HG02884 (cell line): Measurements from ENCODE around the gene USH1G.
"Not testable (repeated sequence)": the region's sequence is repeated elsewhere in the genome, so short reads cannot be mapped to it uniquely, and the experiment has no call there.

Experiments used
- ATAC-seq: cut with Tn5 transposase; IDR thresholded peaks from one replicate; pipeline ENCODE4 v1.9.1; 2021; ENCODE audit warnings: mild to moderate bottlenecking, moderate library complexity; ENCODE audit not compliant: unreplicated experiment

USH1G gene

DNA sequence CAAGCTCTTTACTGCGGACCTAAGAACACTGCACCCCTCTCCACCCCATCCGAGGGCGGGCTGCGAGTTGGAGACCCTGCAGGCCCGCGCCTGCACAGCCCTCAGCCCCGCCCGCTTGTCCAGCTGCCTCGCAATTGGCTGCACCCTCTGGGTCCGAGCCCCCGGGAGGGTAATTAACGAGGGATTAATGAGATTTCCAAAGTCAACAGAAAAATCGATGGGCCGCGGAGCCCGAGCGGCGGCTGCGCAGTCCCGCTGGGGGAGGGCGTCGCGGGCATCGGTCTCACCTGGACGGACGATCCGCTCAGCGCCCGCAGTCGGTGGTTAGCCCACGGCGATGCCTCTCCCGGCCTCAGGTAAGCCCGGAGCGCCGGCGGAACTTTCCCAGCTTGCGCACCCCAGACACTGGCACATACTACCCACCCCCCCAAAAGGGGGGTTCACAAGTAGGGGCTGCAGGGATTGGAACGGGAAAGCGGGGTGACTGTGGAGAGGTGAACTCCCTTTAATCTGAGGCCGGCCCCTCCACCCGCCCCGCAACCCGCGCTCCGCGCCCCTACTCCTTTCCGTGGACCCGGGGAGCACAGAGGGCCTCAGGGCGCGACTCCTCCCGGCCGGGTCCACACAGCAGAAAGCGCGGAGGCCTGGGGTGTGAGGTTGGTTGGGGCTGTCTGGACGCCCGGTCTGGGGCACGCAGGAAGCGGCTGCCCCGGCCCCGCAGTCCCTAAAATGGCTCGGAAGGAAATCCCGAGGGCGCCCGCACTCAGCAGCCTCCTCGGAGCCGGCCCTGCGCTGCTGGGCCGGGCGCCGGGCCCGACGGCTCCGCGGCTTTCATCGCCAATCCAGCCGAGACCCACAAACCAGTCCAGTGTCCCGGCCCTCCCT, 12.8 kb upstream of the USH1G start, which contains the start of gene OTOP3:
TSS of gene OTOP3 (plus strand) at position 314 of the 885 bp plus-strand sequence. CDS start at position 338, 24 bp downstream.
- ATAC-seq = no peak

DNA sequence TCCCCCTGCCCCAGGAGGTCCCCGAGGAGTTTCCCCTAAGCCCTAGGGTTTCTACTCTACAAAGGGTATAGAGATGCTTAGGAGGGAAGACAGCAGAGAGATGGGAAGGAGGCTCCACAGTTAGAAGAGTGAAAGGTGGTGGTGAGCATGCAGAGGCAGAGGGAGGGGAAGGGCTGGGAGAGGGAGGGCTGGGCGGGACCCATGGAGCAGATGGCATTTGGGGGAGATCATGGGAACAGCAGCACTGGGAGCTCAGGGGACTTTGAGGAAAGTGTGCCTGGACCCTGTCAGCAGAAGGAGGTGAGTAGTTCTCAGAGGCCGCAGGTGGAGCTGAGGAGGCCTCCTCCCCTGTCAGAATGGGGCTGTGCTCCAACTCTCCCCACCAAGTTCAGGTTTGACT, 12.0 kb upstream of the USH1G start:
- ATAC-seq = no peak

GRCh38 chr17:74930535-74931036, 7.5 kb upstream of the USH1G start:
- ATAC-seq = no peak

- ATAC-seq = no peak
Observed at GRCh38 chr17:74928786-74929185, 5.7 kb upstream of the USH1G start.

- ATAC-seq = no peak
Observed at GRCh38 chr17:74925242-74925641, 2.2 kb upstream of the USH1G start.

GRCh38 chr17:74924250-74924948, 1.3 kb upstream of the USH1G start, which contains the start of gene OTOP2:
TSS of gene OTOP2 (plus strand) at chr17:74924273. CDS start at chr17:74924633, 360 bp downstream.
- ATAC-seq = no peak

GRCh38 chr17:74923538-74924249, 639 bp upstream of the USH1G start:
- ATAC-seq = no peak

DNA sequence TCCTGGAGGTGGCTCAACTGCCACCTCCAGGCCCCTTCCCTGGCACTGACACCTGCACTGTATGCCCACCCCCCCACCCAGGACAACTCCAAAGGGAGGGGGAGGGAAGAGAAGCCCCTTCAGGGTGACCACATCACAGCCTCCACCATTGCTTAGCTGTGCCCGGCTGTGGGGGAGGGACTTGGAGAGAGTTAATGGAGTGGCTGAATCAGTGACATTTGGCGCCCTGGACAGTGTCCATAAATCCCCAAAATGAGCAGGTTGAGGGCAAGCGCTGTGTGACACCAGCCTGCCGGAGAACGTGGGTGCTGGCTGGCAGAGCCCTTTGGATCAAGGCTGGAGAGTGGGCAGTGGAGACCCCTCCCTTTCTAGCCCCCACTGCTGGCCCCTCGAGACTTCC, 883 bp downstream of the USH1G start:
- no peak for ATAC-seq

- no peak for ATAC-seq
Observed at GRCh38 chr17:74921769-74922168, 1.3 kb downstream of the USH1G start.

GRCh38 chr17:74921026-74921681, 1.9 kb downstream of the USH1G start:
- no peak for ATAC-seq

DNA sequence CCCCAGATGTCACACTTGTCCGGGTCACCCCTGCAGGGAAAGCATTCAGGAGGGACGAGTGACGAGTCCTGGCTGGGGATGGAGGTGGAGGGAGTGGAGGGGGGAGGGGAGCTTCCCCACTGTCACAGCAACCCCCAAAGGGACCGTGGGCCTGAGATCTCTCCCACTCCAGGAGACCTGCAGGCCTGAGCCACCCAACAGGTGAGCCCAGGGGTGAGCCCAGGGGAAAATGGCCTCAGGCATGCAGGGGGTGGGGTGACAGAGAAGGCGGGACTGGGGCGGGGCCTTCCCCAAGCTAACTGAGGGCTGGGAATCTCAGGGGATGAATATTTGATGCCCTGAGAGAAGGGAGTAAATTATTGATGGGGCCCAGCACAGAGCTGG, 2.4 kb downstream of the USH1G start:
- no peak for ATAC-seq

DNA sequence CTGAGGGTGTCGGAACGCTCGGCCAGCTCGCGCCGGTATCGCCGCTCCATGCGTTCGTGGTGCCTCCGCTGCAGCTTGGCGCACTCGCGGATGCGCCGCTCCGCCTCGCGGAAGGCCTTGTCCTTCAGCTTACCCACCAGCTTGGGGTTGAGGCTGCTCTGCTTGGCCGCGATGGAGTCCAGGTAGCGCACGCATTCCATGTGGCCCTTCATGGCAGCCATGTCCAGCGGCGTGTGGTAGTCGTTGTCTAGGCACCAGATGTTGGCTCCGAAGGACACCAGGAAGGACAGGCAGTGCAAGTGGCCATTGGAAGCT, 2.8 kb downstream of the USH1G start:
- ATAC-seq = no peak

- ATAC-seq = no peak
Observed at GRCh38 chr17:74919440-74920305, 3.4 kb downstream of the USH1G start.

DNA sequence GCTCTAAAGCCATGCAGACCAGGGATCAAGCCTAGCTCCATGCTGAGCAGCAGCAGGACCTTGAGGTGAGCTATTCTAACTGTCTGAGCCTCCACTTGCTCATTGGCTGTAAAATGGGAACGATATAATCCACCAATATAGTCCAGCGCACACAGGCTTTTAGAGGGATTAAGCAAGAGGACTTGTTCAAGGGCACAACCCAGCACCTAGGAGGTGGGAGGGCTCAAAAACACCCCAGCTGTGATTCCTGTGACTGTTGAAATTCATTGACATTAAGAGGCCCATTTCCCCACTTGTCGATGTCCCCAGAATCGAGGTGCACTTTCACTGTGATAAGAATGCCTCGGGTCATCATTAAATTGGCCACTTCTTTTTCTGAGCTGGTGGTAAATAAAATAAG, 4.1 kb downstream of the USH1G start:
- no peak for ATAC-seq

- ATAC-seq = no peak
Observed at GRCh38 chr17:74917430-74917829, 5.6 kb downstream of the USH1G start.

- no peak for ATAC-seq
Observed at GRCh38 chr17:74916851-74917199, 6.2 kb downstream of the USH1G start.

DNA sequence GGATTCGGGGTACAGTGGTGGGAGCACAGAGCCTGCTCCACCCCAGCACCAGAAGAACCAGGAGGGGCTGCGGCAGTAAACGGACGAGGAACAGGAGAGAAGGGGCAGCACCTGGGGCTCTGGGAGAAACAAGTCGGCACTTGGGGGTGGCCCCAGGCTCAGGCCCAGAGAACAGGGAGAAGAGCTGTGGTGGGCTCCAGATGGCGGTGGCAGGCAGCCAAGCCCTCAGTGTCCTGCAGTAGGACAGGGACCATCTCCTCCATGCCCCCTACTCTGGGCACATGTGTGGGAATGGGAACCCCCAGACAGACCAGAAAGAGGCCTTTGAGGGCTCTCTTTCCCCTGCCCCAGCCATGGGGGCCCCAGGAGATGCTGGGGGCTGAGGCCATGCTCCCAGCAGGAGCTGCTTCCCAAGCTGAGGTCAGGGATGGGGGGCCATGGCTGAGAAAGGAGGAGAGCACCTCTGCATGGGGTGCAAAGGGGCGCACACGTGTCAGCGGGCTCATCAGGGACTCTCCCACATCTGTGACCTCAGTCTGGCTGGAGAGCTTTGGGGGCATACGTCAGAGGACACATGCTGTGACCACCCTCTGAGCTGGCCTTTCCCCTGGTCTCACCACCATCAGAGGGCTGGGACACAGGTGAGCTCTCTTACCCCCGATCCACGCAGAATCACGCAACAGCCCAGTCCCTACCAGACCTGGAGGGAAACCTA, 6.8 kb downstream of the USH1G start:
- no peak for ATAC-seq

- not testable (repeated sequence) for ATAC-seq
Observed at GRCh38 chr17:74911423-74911822, 11.6 kb downstream of the USH1G start.

GRCh38 chr17:74909097-74909496, 14.0 kb downstream of the USH1G start:
- ATAC-seq = not testable (repeated sequence)
